Ureter (tissue), 1 donor: ENCODE results near the gene CABP4. TPM values are rescaled to one million over a fixed set of nuclear protein-coding genes. Genes with fewer than 3 reads are reported as not detected.

ENCODE experiments used
- DNase-seq: peaks from one replicate; pipeline ENCODE4 v3.0.0-alpha.2; 2020; ENCODE audit warnings: low spot score
- total RNA-seq: library from RNA; stranded (reverse); gene quantifications from one replicate; pipeline ENCODE4 v1.2.4, GENCODE V29; 2023
- donor health status: DM: yes; HTN: yes; CAD: no.

The CABP4 gene
- total RNA-seq, 1 donor from 2014 or later, result 2.8 TPM

- no peak for DNase-seq
Observed at GRCh38 chr11:67496113-67496512, 41.0 kb downstream of the CABP4 start.

- DNase-seq, result no peak
Observed at GRCh38 chr11:67497656-67498291, 42.6 kb downstream of the CABP4 start.

DNA sequence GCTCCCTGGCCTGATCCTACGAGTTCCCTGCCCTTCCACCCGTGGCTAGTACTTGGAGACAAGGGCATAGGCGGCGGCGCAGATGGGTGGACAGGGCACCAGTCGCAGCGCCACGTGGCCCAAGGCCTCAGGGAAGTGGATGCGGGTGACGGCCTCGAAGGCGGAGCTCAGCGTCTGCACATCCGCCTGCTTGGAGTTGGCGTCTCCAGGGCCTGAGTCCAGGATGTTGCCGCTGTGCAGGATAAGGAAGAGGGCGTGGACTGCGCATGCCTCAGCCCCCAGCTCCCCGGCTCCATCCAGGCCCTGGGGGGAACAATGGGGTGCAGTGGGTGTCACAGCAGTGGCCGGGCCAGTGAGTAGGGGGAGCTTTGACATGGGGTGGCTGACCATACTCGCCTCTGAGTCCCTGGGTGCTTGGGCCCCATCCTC, 43.4 kb downstream of the CABP4 start:
- DNase-seq, result no peak

DNA sequence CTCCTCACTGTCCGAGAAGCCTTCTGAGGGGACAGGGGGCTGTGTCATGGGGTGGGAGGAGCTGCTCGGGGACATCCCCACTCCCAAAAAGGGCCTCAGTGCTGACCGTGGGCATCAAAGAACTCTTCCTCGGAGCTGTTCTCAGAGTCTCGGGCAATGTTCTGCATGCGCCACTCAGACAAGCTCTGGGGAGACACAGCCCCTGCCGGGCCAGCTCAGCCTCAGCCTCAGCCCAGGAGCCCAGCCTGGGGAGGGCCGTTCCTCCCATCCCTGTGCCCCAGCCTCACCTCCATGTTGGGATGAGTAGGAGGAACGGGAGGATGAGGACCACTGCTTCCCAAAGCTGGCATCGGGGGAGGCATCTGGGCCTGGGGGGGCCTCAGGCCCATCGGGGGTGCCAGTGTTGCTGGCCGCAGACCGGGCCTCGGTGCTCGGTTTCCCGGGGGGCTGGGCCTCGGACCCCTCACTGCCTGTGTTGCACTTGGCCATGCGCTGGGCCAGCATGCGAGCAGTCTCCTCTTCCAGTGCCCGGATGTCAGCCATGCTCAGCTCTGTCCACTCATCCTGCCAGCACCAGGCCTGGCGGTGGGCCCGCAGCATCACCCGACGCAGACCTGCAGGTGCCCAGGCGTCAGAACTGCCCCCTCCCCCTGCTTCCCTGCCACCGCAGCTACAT, 44.8 kb downstream of the CABP4 start:
- DNase-seq, result no peak

GRCh38 chr11:67500484-67500821, 45.3 kb downstream of the CABP4 start:
- no peak for DNase-seq

GRCh38 chr11:67500831-67501715, 45.9 kb downstream of the CABP4 start:
- DNase-seq, result no peak

DNA sequence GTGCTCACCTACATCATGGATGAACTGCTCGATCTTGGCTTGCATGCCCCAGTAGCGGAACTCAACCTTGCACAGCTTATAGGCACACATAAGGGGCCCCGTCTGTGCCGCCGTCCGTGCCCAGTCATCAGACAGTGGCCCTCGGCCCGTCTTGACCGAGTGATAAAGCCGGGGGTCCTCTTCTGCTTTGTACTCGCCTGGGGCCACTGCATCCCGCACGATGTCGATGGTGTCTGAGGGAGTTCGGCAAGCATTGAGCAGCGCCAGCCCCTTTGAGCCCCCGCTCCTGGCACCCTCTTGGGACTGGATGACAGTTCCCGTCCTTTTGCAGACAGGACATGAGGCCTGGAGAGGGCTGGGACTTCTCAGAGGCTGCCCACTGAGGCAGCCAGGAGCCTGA, 46.7 kb downstream of the CABP4 start:
- DNase-seq, result no peak

DNA sequence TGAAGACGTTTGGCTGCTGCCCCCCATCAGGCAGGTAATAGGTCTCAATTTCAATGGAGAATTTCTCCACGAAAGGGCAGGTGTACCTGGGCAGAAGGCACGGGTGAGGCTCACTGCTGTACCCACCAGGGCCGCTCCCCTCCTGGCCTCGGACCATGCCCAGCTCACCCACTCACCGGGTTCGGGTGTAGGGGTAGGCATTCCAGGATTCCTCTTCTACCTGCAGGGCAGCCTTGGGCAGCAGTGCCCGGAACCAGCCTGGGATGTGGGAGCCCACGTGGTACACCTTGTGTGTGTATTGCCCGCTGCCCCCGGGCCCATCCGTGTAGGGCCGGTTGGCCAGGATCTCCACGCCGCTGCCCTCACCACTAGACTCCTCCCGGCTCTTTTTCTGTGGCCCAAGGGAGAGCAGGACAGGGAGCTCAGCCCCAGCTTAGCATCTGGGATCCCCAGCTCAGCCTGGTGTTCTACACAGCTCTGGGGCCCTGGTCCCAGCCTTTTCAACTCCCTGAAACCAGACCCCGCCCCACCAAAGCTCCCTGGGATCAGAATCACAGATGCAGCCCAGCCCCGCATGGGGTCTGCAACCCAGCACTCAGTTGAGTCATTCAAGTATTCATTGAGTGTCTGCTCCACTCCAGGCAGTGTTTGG, 47.3 kb downstream of the CABP4 start:
- DNase-seq, result no peak

DNA sequence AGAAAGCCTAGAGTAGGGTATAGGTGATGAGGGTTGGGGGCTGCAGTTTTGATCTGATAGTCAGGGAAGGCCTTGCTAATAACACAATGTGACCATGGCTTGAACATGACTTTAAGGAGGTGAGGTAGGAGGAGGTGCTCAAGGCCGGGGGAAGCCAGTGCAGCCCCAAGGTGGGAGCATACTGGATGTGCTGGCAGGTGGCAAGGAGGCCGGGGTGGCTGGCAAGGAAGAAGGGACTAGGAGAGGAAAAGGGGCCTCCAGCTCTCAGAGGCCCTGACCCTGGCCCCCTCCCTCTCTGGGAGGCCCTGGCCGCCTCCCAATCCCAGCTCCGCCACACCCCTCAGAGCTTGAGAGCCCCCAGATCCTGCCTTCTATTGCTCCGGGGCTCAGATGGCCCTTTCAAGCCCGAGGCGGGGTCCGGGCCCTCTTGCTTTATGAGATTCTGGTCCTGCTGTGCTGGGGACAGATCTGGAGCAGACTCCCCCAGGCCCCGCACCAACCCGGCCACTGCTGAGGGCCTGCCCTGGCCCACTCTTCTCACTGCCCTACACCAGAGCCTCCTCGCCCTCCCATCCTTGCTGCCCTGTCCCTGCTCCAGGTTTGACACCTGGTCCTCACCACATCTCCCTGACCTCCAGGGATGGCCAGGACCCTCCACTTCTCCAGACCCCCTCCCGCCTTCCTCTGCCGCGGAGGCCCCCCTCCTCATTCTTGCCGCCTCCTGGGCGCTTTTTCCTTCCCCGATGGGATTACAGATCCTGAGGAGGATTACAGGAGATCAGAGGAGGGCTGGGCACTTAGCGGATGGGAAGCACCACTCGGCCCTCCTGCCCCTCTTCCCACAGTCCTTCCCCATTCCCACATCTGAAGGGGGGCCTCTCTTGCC, 48.2 kb downstream of the CABP4 start:
- no peak for DNase-seq

GRCh38 chr11:67504005-67504949, 49.1 kb downstream of the CABP4 start:
- DNase-seq, result no peak

GRCh38 chr11:67504950-67505581, 49.9 kb downstream of the CABP4 start, which contains the start of gene PITPNM1:
PITPNM1 (minus strand) TSS chr11:67505363; CDS start chr11:67504180, 1,183 bp downstream.
- peak; percentile 81 for DNase-seq

DNA sequence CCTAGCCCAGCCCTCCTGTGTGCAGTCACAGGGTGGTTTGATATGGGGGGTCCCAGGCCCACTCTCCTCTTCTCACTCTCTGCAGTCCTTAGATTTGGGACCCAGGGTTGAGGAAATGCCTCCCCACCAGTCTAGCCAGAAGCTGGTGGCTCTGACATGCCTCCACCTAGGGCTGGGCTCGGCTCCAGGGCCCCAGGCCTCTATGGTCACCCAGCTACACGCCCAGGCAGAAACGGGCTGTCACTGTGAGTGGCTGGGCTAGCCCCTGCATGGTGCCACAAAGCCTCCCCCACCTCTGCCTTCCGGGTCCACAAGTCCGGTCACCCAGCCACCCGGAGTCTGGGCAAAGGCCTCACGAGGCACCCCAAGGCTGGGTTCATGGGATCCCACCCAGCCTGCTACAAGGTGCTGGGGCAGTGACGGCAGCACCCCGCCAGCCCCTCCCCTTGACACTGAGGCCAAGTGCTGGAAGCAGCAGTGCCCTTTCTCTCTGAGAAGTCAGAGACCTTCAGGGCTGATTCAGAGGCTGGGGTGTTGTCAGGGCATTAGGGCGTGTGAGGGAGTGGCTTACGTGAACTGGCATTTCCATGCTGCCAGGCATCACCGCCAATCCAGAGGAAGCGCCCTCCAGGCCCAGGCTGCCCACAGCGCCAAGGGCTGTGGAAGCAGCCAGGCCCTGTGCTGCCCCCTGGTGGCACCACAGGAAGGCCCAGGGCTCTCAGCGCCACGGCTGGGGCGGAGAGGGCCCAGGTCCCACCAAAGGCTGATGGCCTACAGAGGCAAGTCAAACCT, 50.6 kb downstream of the CABP4 start:
- DNase-seq, result peak; percentile 92

- no peak for DNase-seq
Observed at GRCh38 chr11:67506426-67507051, 51.4 kb downstream of the CABP4 start.

GRCh38 chr11:67507242-67507863, 52.2 kb downstream of the CABP4 start:
- peak; percentile 78 for DNase-seq

DNA sequence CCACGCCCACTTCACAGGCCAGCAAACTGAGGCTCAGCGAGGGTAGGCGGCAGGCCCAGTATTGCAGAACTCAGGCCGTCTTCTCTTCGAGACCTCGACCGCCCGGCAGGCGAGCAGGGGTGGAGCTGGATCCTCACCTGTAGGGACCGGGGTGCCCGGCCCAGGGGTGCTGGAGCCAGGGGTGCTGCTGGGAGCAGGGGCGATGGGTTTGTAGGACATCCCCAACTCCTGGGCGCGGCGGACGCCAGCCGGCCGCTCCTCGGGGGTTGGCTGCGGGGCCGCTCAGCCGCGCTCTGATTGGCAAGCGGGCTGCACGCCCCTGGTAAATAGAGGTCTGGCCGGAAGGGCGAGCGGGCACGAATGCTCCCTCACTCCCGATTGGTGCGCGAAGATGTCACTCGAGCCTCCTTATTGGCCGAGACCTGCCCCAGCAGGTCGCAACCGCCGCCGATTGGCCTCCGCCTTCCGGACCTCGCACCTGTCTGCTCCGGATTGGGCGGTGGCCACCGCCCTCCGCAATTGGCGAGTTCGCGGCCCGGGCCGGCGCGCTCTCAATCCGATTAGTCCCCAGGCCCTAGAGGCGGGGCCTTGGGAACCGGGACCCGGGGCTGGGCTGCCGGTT, 52.8 kb downstream of the CABP4 start, which contains the start of gene CDK2AP2:
CDK2AP2 (minus strand) TSS at position 299 of the 622 bp plus-strand sequence; CDS start at position 219, 80 bp downstream.
- peak; percentile 99 for DNase-seq

DNA sequence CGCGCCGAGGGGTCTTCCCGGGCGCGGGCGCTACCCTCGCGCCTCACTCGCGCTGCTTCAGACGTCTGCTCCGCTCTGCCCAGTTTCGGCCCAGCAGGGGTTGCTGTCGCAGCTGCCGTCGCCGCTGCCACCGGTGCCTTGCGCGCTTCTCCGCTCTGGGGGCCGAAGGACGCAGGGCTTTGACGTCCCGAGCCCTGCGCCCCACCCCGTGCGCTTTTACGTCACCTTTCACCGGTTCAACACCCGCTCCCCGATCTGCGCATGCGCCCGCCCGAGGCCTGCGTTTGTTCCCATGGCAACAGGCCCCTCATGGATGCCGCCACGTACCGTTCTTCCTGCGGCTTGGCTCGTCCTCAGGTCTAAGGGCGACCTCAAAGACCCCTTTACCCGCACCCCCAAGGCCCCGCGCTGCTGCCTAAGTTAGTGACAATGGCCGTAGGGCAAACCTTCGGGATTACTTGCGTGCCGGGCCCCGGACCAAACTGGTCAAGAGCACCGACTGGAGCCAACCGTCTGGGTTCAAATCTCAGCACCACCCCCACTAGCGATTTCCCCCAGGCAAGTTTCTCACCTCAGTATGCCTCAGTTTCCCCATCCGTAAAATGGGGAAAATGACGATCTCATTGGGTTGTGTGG, 53.5 kb downstream of the CABP4 start:
- peak; percentile 98 for DNase-seq

DNA sequence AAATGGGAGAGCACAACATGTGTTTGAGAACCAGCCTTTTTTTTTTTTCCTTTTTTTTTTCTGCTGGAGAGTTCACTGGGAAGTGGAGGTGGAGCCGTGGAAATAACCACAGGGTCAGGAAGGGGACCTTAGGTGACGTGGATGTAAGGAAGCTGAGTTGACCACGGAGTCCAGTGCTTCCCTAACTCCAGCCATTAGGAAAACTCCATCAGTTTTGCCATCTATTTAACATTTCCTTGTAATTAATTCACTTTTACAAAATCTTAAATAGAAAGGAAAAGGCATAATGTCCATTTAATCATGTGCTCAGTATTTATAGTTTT, 54.8 kb downstream of the CABP4 start:
- DNase-seq, result no peak
